ENCODE measurements around the gene LGSN.

DNA sequence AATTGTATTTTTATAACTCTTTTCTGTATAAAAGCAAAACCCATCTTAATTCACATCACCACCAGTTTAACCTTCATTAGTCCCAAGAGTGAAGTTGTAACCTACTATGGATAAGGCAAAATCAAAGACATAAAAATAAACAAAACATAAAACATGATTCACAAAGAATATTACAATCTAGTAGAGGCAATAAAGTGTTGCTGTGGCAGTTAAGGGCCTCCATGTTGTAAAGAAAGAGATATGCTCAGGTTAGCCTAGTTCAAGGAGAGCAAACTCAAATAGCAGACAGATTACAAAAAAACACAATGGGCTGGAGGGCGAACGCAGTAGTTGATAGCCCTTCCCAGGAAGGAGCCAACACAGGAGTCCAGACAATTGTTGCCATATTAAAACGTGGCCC is 13.4 kb downstream of the LGSN start:
- TF ChIP-seq, protein P1, sequence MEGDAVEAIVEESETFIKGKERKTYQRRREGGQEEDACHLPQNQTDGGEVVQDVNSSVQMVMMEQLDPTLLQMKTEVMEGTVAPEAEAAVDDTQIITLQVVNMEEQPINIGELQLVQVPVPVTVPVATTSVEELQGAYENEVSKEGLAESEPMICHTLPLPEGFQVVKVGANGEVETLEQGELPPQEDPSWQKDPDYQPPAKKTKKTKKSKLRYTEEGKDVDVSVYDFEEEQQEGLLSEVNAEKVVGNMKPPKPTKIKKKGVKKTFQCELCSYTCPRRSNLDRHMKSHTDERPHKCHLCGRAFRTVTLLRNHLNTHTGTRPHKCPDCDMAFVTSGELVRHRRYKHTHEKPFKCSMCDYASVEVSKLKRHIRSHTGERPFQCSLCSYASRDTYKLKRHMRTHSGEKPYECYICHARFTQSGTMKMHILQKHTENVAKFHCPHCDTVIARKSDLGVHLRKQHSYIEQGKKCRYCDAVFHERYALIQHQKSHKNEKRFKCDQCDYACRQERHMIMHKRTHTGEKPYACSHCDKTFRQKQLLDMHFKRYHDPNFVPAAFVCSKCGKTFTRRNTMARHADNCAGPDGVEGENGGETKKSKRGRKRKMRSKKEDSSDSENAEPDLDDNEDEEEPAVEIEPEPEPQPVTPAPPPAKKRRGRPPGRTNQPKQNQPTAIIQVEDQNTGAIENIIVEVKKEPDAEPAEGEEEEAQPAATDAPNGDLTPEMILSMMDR (IDR thresholded peaks at IDR 0.05; ENCODE audit: poor library complexity): no peak
- TF ChIP-seq EZH2 (IDR thresholded peaks at IDR 0.05; ENCODE audit: borderline replicate concordance): no peak
